Head of caudate nucleus (tissue), 42 donors: ENCODE results near the gene PPFIBP2.

Source experiments
- DNase-seq, 42 donors: peaks; one replicate each; pipeline versions ENCODE4 v3.0.0 to v3.0.0-alpha.2; 2020 to 2021; ENCODE audit warnings: mixed read lengths in 7 of 42
- intact Hi-C: fragments of 100-400 bp; cut with DNase I; formaldehyde crosslinking; loops from one replicate; pipeline ENCODE4 v1.15.0; 2022

PPFIBP2 gene

GRCh38 chr11:7522546-7522945 is 8.7 kb downstream of the PPFIBP2 start:
- DNase-seq, result no peak
- intact Hi-C loops, result no loop called here

- intact Hi-C loops, result no loop called here
- no peak for DNase-seq
Measured at GRCh38 chr11:7523416-7524210, 9.8 kb downstream of the PPFIBP2 start.

- DNase-seq, result no peak
- intact Hi-C loops, result no loop called here
Measured at GRCh38 chr11:7524462-7525235, 10.8 kb downstream of the PPFIBP2 start.

- no peak for DNase-seq
- intact Hi-C loops, result no loop called here
Measured at GRCh38 chr11:7525424-7525823, 11.6 kb downstream of the PPFIBP2 start.

- intact Hi-C loops, result no loop called here
- DNase-seq, result no peak
Measured at GRCh38 chr11:7527029-7527428, 13.2 kb downstream of the PPFIBP2 start.

GRCh38 chr11:7528514-7529049 is 14.8 kb downstream of the PPFIBP2 start:
- no peak for DNase-seq
- intact Hi-C loops, result no loop called here

- no peak for DNase-seq
- intact Hi-C loops, result no loop called here
Measured at GRCh38 chr11:7530013-7530640, 16.3 kb downstream of the PPFIBP2 start.

- intact Hi-C loops, result no loop called here
Measured at GRCh38 chr11:7531011-7531410, 17.2 kb downstream of the PPFIBP2 start.

GRCh38 chr11:7532405-7533145 is 18.8 kb downstream of the PPFIBP2 start:
- intact Hi-C loops, result no loop called here
- DNase-seq, result no peak

More at GRCh38 chr11:7531011-7531410, 17.2 kb downstream of the PPFIBP2 start:
- no peak for DNase-seq

- no peak for DNase-seq
- intact Hi-C loops, result no loop called here
Measured at GRCh38 chr11:7533199-7534041, 19.6 kb downstream of the PPFIBP2 start.

GRCh38 chr11:7534042-7534378 is 20.2 kb downstream of the PPFIBP2 start:
- intact Hi-C loops, result no loop called here

GRCh38 chr11:7536100-7536499 is 22.3 kb downstream of the PPFIBP2 start:
- peak in 4 of 42 donors; percentile 32 to 65 (median 45) for DNase-seq
- intact Hi-C loops, result no loop called here

More at GRCh38 chr11:7534042-7534378, 20.2 kb downstream of the PPFIBP2 start:
- no peak for DNase-seq

GRCh38 chr11:7537265-7537664 is 23.5 kb downstream of the PPFIBP2 start:
- DNase-seq, result no peak
- intact Hi-C loops, result no loop called here

GRCh38 chr11:7538031-7538430 is 24.2 kb downstream of the PPFIBP2 start:
- intact Hi-C loops, result no loop called here
- no peak for DNase-seq

GRCh38 chr11:7538466-7539454 is 25.0 kb downstream of the PPFIBP2 start:
- DNase-seq, result no peak
- intact Hi-C loops, result no loop called here

GRCh38 chr11:7540830-7541555 is 27.2 kb downstream of the PPFIBP2 start:
- no peak for DNase-seq

More at GRCh38 chr11:7540830-7541555, 27.2 kb downstream of the PPFIBP2 start:
- intact Hi-C loops, result no loop called here
